OCI-LY3 (cell line): ENCODE data around the gene SEBOX.

ENCODE experiments used
- CTCF ChIP-seq: fragments of 200-600, 300-600 bp; sonication (generic); IDR thresholded peaks from 2 replicates; pipeline ENCODE4 v1.5.1; 2014; ENCODE audit warnings: antibody characterized with exemption, low read length, low read depth
- EZH2phosphoT487 ChIP-seq: fragments of 200-600 bp; shearing (Covaris generic); IDR thresholded peaks from 2 replicates; pipeline ENCODE4 v1.6.1; 2018; ENCODE audit warnings: antibody characterized with exemption, mixed run types, low read depth

GRCh38 chr17:28396635-28397239 lies 31.7 kb upstream of the SEBOX start:
- TF ChIP-seq CTCF, result no peak
- no peak for TF ChIP-seq EZH2phosphoT487
